Measurements from ENCODE around the gene RAB42. TPM values are rescaled to one million over a fixed set of nuclear protein-coding genes. Genes with fewer than 3 reads are reported as not detected.

Gene RAB42
- total and polyA plus RNA-seq, 10 of the 15 experiments (the other 5 are each of a cell fraction or from before 2014, with no cell fraction given) = 0.16 to 4.5 (median 0.49) TPM

Small RNA genes within 50 kb of the gene (small RNA-seq; reads per million reads assigned to genes)
- gene SNORA16A (not detected), gene SNORA44 (not detected), gene SNORA61 (not detected), gene SNORD99 (92,883 reads per million, percentile 100 among the genes with 10 or more reads in this experiment)

Other genes starting within 250 kb of the RAB42 start
Only the 7 nearest of the 8 such genes appear.
- 69.0 and 78.6 TPM in 2 replicates for gene RCC1, start 86.2 kb upstream of the RAB42 start, total RNA-seq (2014; rRNA removed)
- 66.3 and 71.8 TPM in 2 replicates for gene RCC1, start 86.2 kb upstream of the RAB42 start, total RNA-seq (2014; rRNA removed; fragmentation: Illumina TruSeq; extraction: Trizol)
- 79.4 and 86.2 TPM in 2 replicates for gene RCC1, start 86.2 kb upstream of the RAB42 start, total RNA-seq (2021)
- gene RCC1, start 86.2 kb upstream of the RAB42 start, polyA plus RNA-seq (2011; rRNA removed) = 45.4 and 64.5 TPM in 2 replicates
- gene RCC1, start 86.2 kb upstream of the RAB42 start, polyA plus RNA-seq (2014; fragmentation: Illumina TruSeq; extraction: Trizol) = 69.6 and 99.4 TPM in 2 replicates
- 10 to 100 TPM in 1 of 2 experiments, 1 to 10 TPM in 1; 8.3 to 15.2 TPM for gene RCC1, start 86.2 kb upstream of the RAB42 start, polyA plus RNA-seq (2014; fragmentation: Nextera tagmentation; extraction: Ambion mirVana)
- 77.5 and 85.3 TPM in 2 replicates for gene RCC1, start 86.2 kb upstream of the RAB42 start, polyA plus RNA-seq (2014; rRNA removed)
- 10 to 100 TPM; 71.0 to 78.7 TPM for gene RCC1, start 86.2 kb upstream of the RAB42 start, polyA plus RNA-seq (2016; fragmentation: Nextera tagmentation; extraction: Ambion mirVana)
- gene TRNAU1AP, start 39.2 kb upstream of the RAB42 start, total RNA-seq (2014; rRNA removed) = 24.3 and 28.2 TPM in 2 replicates
- 26.2 and 29.5 TPM in 2 replicates for gene TRNAU1AP, start 39.2 kb upstream of the RAB42 start, total RNA-seq (2014; rRNA removed; fragmentation: Illumina TruSeq; extraction: Trizol)
- gene TRNAU1AP, start 39.2 kb upstream of the RAB42 start, total RNA-seq (2021) = 30.8 and 35.6 TPM in 2 replicates
- 60.7 and 67.0 TPM in 2 replicates for gene TRNAU1AP, start 39.2 kb upstream of the RAB42 start, polyA plus RNA-seq (2011; rRNA removed)
- gene TRNAU1AP, start 39.2 kb upstream of the RAB42 start, polyA plus RNA-seq (2014; fragmentation: Illumina TruSeq; extraction: Trizol) = 28.5 and 34.3 TPM in 2 replicates
- gene TRNAU1AP, start 39.2 kb upstream of the RAB42 start, polyA plus RNA-seq (2014; fragmentation: Nextera tagmentation; extraction: Ambion mirVana) = 10 to 100 TPM; 53.1 to 53.8 TPM
- 25.8 and 34.3 TPM in 2 replicates for gene TRNAU1AP, start 39.2 kb upstream of the RAB42 start, polyA plus RNA-seq (2014; rRNA removed)
- gene TRNAU1AP, start 39.2 kb upstream of the RAB42 start, polyA plus RNA-seq (2016; fragmentation: Nextera tagmentation; extraction: Ambion mirVana) = 10 to 100 TPM; 28.5 to 32.8 TPM
- gene TAF12, start 50.8 kb downstream of the RAB42 start, total RNA-seq (2014; rRNA removed) = 21.9 and 30.0 TPM in 2 replicates
- 23.9 and 25.1 TPM in 2 replicates for gene TAF12, start 50.8 kb downstream of the RAB42 start, total RNA-seq (2014; rRNA removed; fragmentation: Illumina TruSeq; extraction: Trizol)
- gene TAF12, start 50.8 kb downstream of the RAB42 start, total RNA-seq (2021) = 18.3 TPM in 2 replicates
- 30.2 and 35.0 TPM in 2 replicates for gene TAF12, start 50.8 kb downstream of the RAB42 start, polyA plus RNA-seq (2011; rRNA removed)
- gene TAF12, start 50.8 kb downstream of the RAB42 start, polyA plus RNA-seq (2014; fragmentation: Illumina TruSeq; extraction: Trizol) = 27.0 and 28.3 TPM in 2 replicates
- 10 to 100 TPM; 34.3 to 41.9 TPM for gene TAF12, start 50.8 kb downstream of the RAB42 start, polyA plus RNA-seq (2014; fragmentation: Nextera tagmentation; extraction: Ambion mirVana)
- 25.5 and 25.6 TPM in 2 replicates for gene TAF12, start 50.8 kb downstream of the RAB42 start, polyA plus RNA-seq (2014; rRNA removed)
- 10 to 100 TPM; 42.4 to 43.3 TPM for gene TAF12, start 50.8 kb downstream of the RAB42 start, polyA plus RNA-seq (2016; fragmentation: Nextera tagmentation; extraction: Ambion mirVana)
- under 0.01 TPM in 1 of 2 replicates, not detected in the other for gene RNU11, start 56.3 kb downstream of the RAB42 start, total RNA-seq (2014; rRNA removed)
- gene RNU11, start 56.3 kb downstream of the RAB42 start, total RNA-seq (2014; rRNA removed; fragmentation: Illumina TruSeq; extraction: Trizol) = not detected in 2 replicates
- gene RNU11, start 56.3 kb downstream of the RAB42 start, total RNA-seq (2021) = not detected in 2 replicates
- not detected in 2 replicates for gene RNU11, start 56.3 kb downstream of the RAB42 start, polyA plus RNA-seq (2011; rRNA removed)
- not detected in 2 replicates for gene RNU11, start 56.3 kb downstream of the RAB42 start, polyA plus RNA-seq (2014; fragmentation: Illumina TruSeq; extraction: Trizol)
- not detected for gene RNU11, start 56.3 kb downstream of the RAB42 start, polyA plus RNA-seq (2014; fragmentation: Nextera tagmentation; extraction: Ambion mirVana)
- gene RNU11, start 56.3 kb downstream of the RAB42 start, polyA plus RNA-seq (2014; rRNA removed) = not detected in 2 replicates
- gene RNU11, start 56.3 kb downstream of the RAB42 start, polyA plus RNA-seq (2016; fragmentation: Nextera tagmentation; extraction: Ambion mirVana) = not detected
- gene GMEB1, start 76.5 kb downstream of the RAB42 start, total RNA-seq (2014; rRNA removed) = 7.3 and 7.6 TPM in 2 replicates
- gene GMEB1, start 76.5 kb downstream of the RAB42 start, total RNA-seq (2014; rRNA removed; fragmentation: Illumina TruSeq; extraction: Trizol) = 10.0 TPM in 2 replicates
- 14.4 and 17.6 TPM in 2 replicates for gene GMEB1, start 76.5 kb downstream of the RAB42 start, total RNA-seq (2021)
- gene GMEB1, start 76.5 kb downstream of the RAB42 start, polyA plus RNA-seq (2011; rRNA removed) = 6.2 and 8.7 TPM in 2 replicates
- gene GMEB1, start 76.5 kb downstream of the RAB42 start, polyA plus RNA-seq (2014; fragmentation: Illumina TruSeq; extraction: Trizol) = 12.7 and 16.1 TPM in 2 replicates
- gene GMEB1, start 76.5 kb downstream of the RAB42 start, polyA plus RNA-seq (2014; fragmentation: Nextera tagmentation; extraction: Ambion mirVana) = 1 to 10 TPM; 4.9 to 7.5 TPM
- 8.2 and 9.0 TPM in 2 replicates for gene GMEB1, start 76.5 kb downstream of the RAB42 start, polyA plus RNA-seq (2014; rRNA removed)
- gene GMEB1, start 76.5 kb downstream of the RAB42 start, polyA plus RNA-seq (2016; fragmentation: Nextera tagmentation; extraction: Ambion mirVana) = 10 to 100 TPM; 13.7 to 14.2 TPM
- gene YTHDF2, start 144.7 kb downstream of the RAB42 start, total RNA-seq (2014; rRNA removed) = 56.9 and 57.8 TPM in 2 replicates
- gene YTHDF2, start 144.7 kb downstream of the RAB42 start, total RNA-seq (2014; rRNA removed; fragmentation: Illumina TruSeq; extraction: Trizol) = 61.8 and 64.1 TPM in 2 replicates
- 83.6 and 84.2 TPM in 2 replicates for gene YTHDF2, start 144.7 kb downstream of the RAB42 start, total RNA-seq (2021)
- gene YTHDF2, start 144.7 kb downstream of the RAB42 start, polyA plus RNA-seq (2011; rRNA removed) = 59.2 and 69.8 TPM in 2 replicates
- gene YTHDF2, start 144.7 kb downstream of the RAB42 start, polyA plus RNA-seq (2014; fragmentation: Illumina TruSeq; extraction: Trizol) = 72.2 and 73.0 TPM in 2 replicates
- 10 to 100 TPM; 42.4 to 44.0 TPM for gene YTHDF2, start 144.7 kb downstream of the RAB42 start, polyA plus RNA-seq (2014; fragmentation: Nextera tagmentation; extraction: Ambion mirVana)
- 53.4 and 54.1 TPM in 2 replicates for gene YTHDF2, start 144.7 kb downstream of the RAB42 start, polyA plus RNA-seq (2014; rRNA removed)
- 100 to 1,000 TPM; 113 to 121 TPM for gene YTHDF2, start 144.7 kb downstream of the RAB42 start, polyA plus RNA-seq (2016; fragmentation: Nextera tagmentation; extraction: Ambion mirVana)
- not detected in 2 replicates for gene OPRD1, start 219.9 kb downstream of the RAB42 start, total RNA-seq (2014; rRNA removed)
- not detected in 2 replicates for gene OPRD1, start 219.9 kb downstream of the RAB42 start, total RNA-seq (2014; rRNA removed; fragmentation: Illumina TruSeq; extraction: Trizol)
- not detected in 2 replicates for gene OPRD1, start 219.9 kb downstream of the RAB42 start, total RNA-seq (2021)
- not detected in 2 replicates for gene OPRD1, start 219.9 kb downstream of the RAB42 start, polyA plus RNA-seq (2011; rRNA removed)
- gene OPRD1, start 219.9 kb downstream of the RAB42 start, polyA plus RNA-seq (2014; fragmentation: Illumina TruSeq; extraction: Trizol) = not detected in 2 replicates
- under 1 TPM; 0.02 TPM for gene OPRD1, start 219.9 kb downstream of the RAB42 start, polyA plus RNA-seq (2014; fragmentation: Nextera tagmentation; extraction: Ambion mirVana)
- gene OPRD1, start 219.9 kb downstream of the RAB42 start, polyA plus RNA-seq (2014; rRNA removed) = not detected in 2 replicates
- gene OPRD1, start 219.9 kb downstream of the RAB42 start, polyA plus RNA-seq (2016; fragmentation: Nextera tagmentation; extraction: Ambion mirVana) = not detected

All from GM12878 (cell line).